Chondrocyte (in vitro differentiated cells): ENCODE results near the gene IL32. TPM values are rescaled to one million over a fixed set of nuclear protein-coding genes. Genes with fewer than 3 reads are reported as not detected.

ENCODE experiments used
- DNase-seq: peaks from one replicate; pipeline ENCODE4 v3.0.0; 2021; ENCODE audit warnings: mixed read lengths, low spot score
- H3K27ac Mint-ChIP-seq: one replicate; pipeline ENCODE4 v1.8.0; 2021; ENCODE audit warnings: mild to moderate bottlenecking, moderate library complexity, mixed read lengths; ENCODE audit not compliant: unreplicated experiment
- H3K27me3 Mint-ChIP-seq: 2 replicates; pipeline ENCODE4 v1.8.0; 2021; ENCODE audit warnings: low read depth, mixed read lengths
- H3K36me3 Mint-ChIP-seq: 2 replicates; pipeline ENCODE4 v1.8.0; 2021; ENCODE audit warnings: low read depth, mixed read lengths
- H3K4me1 Mint-ChIP-seq: 2 replicates; pipeline ENCODE4 v1.8.0; 2021; ENCODE audit warnings: low read depth, mild to moderate bottlenecking, mixed read lengths
- H3K4me3 Mint-ChIP-seq: one replicate; pipeline ENCODE4 v1.8.0; 2021; ENCODE audit warnings: mild to moderate bottlenecking, moderate library complexity, mixed read lengths; ENCODE audit not compliant: unreplicated experiment
- H3K9me3 Mint-ChIP-seq: 2 replicates; pipeline ENCODE4 v1.8.0; 2021; ENCODE audit warnings: low read depth, mixed read lengths
- total RNA-seq: library from RNA; stranded (reverse); gene quantifications from 3 replicates; pipeline ENCODE4 v1.2.1, GENCODE V29; 2021
- TF ChIP-seq, protein P1 (sequence below): fragments of 200-600 bp; sonication (generic); IDR thresholded peaks from 2 replicates; pipeline ENCODE4 v1.5.0; 2021; ENCODE audit warnings: antibody characterized with exemption, mild to moderate bottlenecking, moderate library complexity

Gene IL32
- total RNA-seq, 1 donor from 2014 or later = 17.8 TPM

GRCh38 chr16:3026003-3026378 is 39.4 kb upstream of the IL32 start:
- TF ChIP-seq, protein P1, sequence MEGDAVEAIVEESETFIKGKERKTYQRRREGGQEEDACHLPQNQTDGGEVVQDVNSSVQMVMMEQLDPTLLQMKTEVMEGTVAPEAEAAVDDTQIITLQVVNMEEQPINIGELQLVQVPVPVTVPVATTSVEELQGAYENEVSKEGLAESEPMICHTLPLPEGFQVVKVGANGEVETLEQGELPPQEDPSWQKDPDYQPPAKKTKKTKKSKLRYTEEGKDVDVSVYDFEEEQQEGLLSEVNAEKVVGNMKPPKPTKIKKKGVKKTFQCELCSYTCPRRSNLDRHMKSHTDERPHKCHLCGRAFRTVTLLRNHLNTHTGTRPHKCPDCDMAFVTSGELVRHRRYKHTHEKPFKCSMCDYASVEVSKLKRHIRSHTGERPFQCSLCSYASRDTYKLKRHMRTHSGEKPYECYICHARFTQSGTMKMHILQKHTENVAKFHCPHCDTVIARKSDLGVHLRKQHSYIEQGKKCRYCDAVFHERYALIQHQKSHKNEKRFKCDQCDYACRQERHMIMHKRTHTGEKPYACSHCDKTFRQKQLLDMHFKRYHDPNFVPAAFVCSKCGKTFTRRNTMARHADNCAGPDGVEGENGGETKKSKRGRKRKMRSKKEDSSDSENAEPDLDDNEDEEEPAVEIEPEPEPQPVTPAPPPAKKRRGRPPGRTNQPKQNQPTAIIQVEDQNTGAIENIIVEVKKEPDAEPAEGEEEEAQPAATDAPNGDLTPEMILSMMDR = no peak
- Mint-ChIP-seq H3K36me3 (peaks cover 18% of the 10 kb centered on the region), H3K9me3 (no peaks in the 10 kb centered on the region), H3K27me3 (no peaks in the 10 kb centered on the region), H3K27ac (no peak overlapping the region), H3K4me3 (no peak overlapping the region), H3K4me1 (peaks cover 25% of the 10 kb centered on the region)
- DNase-seq = no peak

DNA sequence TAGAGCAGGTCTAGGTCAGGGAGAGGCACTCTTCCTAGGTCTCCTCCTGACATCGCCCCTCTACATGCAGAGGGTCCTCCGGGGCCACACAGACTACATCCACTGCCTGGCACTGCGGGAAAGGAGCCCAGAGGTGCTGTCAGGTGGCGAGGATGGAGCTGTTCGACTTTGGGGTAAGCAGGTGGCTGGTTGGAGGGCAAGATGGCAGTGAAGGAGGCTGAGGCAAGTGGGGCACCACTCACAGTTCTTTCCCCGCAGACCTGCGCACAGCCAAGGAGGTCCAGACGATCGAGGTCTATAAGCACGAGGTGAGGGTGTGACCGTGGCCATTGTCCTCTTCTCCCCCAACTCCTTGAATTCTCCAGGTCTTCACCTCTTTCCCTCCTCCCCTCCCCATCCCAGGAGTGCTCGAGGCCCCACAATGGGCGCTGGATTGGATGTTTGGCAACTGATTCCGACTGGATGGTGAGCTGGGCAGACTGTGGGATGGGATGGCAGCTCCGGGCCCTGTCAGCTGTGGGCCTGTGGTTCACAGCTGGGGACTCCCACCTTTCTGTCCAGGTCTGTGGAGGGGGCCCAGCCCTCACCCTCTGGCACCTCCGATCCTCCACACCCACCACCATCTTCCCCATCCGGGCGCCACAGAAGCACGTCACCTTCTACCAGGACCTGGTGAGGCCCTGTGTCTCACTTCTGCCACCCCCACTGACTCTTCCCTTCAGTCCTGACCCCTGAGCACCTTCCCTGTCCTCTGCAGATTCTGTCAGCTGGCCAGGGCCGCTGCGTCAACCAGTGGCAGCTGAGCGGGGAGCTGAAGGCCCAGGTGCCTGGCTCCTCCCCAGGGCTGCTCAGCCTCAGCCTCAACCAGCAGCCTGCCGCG is 38.6 kb upstream of the IL32 start:
- peaks cover 22% of the 10 kb centered on the region for H3K4me1 Mint-ChIP-seq
- H3K27ac Mint-ChIP-seq = no peak overlapping the region
- H3K36me3 Mint-ChIP-seq = peaks cover 12% of the 10 kb centered on the region
- DNase-seq = no peak
- TF ChIP-seq, protein P1 = no peak
- no peak overlapping the region for H3K4me3 Mint-ChIP-seq
- no peaks in the 10 kb centered on the region for H3K9me3 Mint-ChIP-seq
- H3K27me3 Mint-ChIP-seq = no peaks in the 10 kb centered on the region

GRCh38 chr16:3027489-3027795 is 38.0 kb upstream of the IL32 start:
- peaks cover 11% of the 10 kb centered on the region for H3K36me3 Mint-ChIP-seq
- no peak overlapping the region for H3K4me3 Mint-ChIP-seq
- no peak overlapping the region for H3K27ac Mint-ChIP-seq
- TF ChIP-seq, protein P1 = no peak
- DNase-seq = no peak
- H3K9me3 Mint-ChIP-seq = no peaks in the 10 kb centered on the region
- H3K4me1 Mint-ChIP-seq = peaks cover 16% of the 10 kb centered on the region
- peaks cover 2% of the 10 kb centered on the region for H3K27me3 Mint-ChIP-seq

DNA sequence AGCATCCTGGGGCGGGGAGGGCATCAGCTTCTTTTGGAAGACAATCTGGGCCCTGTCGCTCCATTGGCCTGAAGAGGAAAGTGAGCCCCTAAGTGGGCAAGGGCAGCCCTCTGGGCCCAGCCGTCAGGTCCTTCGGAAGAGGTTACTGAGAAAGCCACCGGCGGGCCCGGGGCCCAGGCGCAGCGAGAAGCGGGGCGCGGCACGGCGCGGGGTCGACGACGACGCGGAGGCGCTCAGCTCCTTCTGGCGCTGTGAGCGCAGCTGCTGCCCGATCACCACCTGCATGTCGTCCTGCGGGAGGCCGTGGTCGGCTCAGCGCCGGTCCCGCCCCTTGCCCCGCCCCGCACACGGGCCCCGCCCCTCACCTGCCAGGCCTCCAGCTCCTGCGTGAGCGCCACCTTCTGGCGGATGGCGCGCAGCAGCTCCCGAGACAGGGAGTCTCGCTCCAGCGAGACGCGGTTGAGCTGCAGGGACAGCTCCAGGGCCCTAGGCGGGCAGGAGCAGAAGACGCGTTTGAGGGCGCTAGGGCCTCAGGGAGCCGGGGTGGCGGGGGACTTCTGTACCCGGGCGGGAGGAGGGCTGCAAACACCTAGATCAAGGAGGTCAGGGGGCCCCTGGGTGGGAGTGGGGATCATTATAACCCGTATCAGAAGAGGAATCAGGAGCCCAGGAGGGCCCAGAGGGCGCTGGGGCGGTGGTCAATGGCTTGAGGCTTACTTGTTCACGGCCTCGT is 37.3 kb upstream of the IL32 start:
- Mint-ChIP-seq H3K27ac (no peak overlapping the region), H3K9me3 (no peaks in the 10 kb centered on the region), H3K4me1 (peaks cover 9% of the 10 kb centered on the region), H3K27me3 (peaks cover 9% of the 10 kb centered on the region), H3K36me3 (peaks cover 11% of the 10 kb centered on the region), H3K4me3 (no peak overlapping the region)
- DNase-seq = peak; percentile 80
- TF ChIP-seq, protein P1 = peak; percentile 85

DNA sequence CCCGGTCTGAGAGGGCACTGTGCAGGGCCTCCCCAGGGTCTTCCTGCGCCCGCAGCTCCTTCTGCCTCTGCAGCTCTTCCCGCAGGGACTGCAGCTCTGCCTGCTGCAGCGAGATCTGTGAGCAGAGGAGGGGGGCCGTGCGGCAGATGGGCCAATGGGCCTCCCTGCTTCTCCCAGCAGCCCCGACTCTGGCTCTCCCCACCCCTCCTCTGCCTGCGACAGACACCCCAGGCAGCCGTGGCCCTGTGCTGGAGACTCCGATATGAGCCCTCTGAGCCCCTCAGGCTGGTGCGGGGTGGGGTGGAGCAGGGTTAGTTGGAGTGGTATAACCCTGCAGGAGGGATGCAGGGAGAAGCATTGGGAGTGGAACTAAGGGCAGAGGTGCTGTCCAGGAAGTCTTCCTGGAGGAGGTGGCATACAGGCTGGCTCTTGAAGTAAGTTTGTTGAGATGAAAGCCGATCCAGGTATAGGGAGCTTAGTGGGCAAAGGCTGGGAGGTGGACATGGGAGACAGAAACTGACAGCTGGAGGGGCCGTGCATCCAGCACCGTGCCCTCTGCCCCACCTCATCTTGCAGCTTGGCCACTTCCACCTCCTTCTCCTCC is 36.6 kb upstream of the IL32 start:
- Mint-ChIP-seq H3K27me3 (peaks cover 16% of the 10 kb centered on the region), H3K4me1 (peaks cover 5% of the 10 kb centered on the region), H3K27ac (no peak overlapping the region), H3K4me3 (no peak overlapping the region), H3K36me3 (peaks cover 11% of the 10 kb centered on the region), H3K9me3 (no peaks in the 10 kb centered on the region)
- TF ChIP-seq, protein P1 = no peak
- no peak for DNase-seq
